ENCODE measurements around the gene POTEM. TPM values are rescaled to one million over a fixed set of nuclear protein-coding genes. Genes with fewer than 3 reads are reported as not detected.

The POTEM gene
- not detected in 2 replicates for total RNA-seq

DNA sequence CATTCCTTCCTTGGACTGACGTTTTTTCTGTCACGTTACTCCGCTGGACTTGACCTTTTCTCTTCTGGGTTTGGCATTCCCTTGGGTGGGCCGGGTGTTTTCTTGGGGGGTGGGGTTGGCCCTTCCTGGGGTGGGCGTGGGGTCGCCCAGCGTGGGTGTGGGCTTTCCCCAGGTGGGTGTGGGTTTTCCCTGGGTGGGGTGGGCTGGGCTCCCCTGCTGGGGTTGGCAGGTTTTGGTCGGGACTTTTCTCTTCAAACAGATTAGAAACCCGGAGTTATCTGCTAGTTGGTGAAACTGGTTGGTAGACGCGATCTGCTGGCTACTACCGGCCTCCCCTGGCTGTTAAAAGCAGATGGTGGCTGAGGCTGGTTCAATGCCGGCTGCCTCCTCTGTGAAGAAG, at the start of gene POTEM:
Gene POTEM (plus strand): TSS at position 301 of the 400 bp plus-strand sequence. CDS start 52 bp downstream, at position 353.

Small RNAs within 50 kb of the gene (small RNA-seq; reads per million reads assigned to genes)
- not detected for gene RNU6-1239P

Data from placental epithelial cell (primary cell).